Testis (tissue), 5 donors: ENCODE measurements around the gene MMP1. TPM values are rescaled to one million over a fixed set of nuclear protein-coding genes. Genes with fewer than 3 reads are reported as not detected.

ENCODE experiments used
- DNase-seq: peaks from one replicate; pipeline ENCODE4 v3.0.0-alpha.2; 2019
- H3K27ac ChIP-seq, 2 donors: fragments of 200-600 bp; sonication (generic); one replicate each; pipeline ENCODE4 v1.5.1; 2019
- H3K27me3 ChIP-seq: fragments of 200-600 bp; sonication (generic); one replicate; pipeline ENCODE4 v1.5.1; 2019
- H3K36me3 ChIP-seq: fragments of 200-600 bp; sonication (generic); one replicate; pipeline ENCODE4 v1.5.1; 2017; ENCODE audit warnings: low read depth; ENCODE audit errors: missing control alignments
- H3K4me1 ChIP-seq: fragments of 200-600 bp; sonication (generic); one replicate; pipeline ENCODE4 v1.5.1; 2019
- H3K4me3 ChIP-seq, 2 donors: fragments of 200-600 bp; sonication (generic); one replicate each; pipeline ENCODE4 v1.5.1; 2017 to 2019
- H3K9me3 ChIP-seq: fragments of 200-600 bp; sonication (generic); one replicate; pipeline ENCODE4 v1.5.1; 2017
- POLR2A ChIP-seq: fragments of 450-650 bp; IDR thresholded peaks from one replicate; pipeline ENCODE4 v1.6.1; 2017; ENCODE audit warnings: antibody characterized with exemption, mild to moderate bottlenecking, moderate library complexity
- WGBS, 2 donors: methylation state at CpG; one replicate each; pipeline ENCODE4 v1.1.5; 2018; 5-methylcytosine and 5-hydroxymethylcytosine counted together
- intact Hi-C: fragments of 100-400 bp; cut with DNase I; formaldehyde crosslinking; loops from one replicate; pipeline ENCODE4 v1.15.1; 2023; ENCODE audit warnings: low total_unique reads
- long read RNA-seq, 2 donors: transcript quantifications; one replicate each; lab custom pipeline, GENCODE V29; 2026
- polyA plus RNA-seq: library from polyadenylated mRNA; stranded (reverse); fragments of 350-450 nt; fragmentation: Illumina TruSeq; extraction: RNeasy Lipid Tissue Mini Kit (QIAGEN cat#74804); gene quantifications from one replicate; pipeline ENCODE4 v1.2.3, GENCODE V29; 2014; ENCODE audit warnings: low read depth, low replicate concordance; ENCODE audit not compliant: insufficient read depth
- total RNA-seq, 2 donors: library from RNA; depleted of rRNA; stranded (reverse); fragments of >200 nt; gene quantifications; one replicate each; pipeline ENCODE4 v1.2.3, GENCODE V29; 2016
- TF ChIP-seq, protein P1 (sequence below), 3 experiments: fragments of 450-650 bp in 2 of 3; fragments of 200-600 bp in 1 of 3; sonication (generic) in 1 of 3; IDR thresholded peaks; one replicate each; pipeline ENCODE4 v1.5.1; 2016 to 2019; ENCODE audit warnings: antibody characterized with exemption in 3 of 3, mild to moderate bottlenecking in 2 of 3, moderate library complexity in 1 of 3

MMP1 gene
- under 1 TPM in 1 of 2 donors, not detected in 1; 0.31 TPM for total RNA-seq
- 0.21 TPM for polyA plus RNA-seq
- long read RNA-seq, donor 1, result 0 reads
- long read RNA-seq, donor 2, result 0 reads

DNA sequence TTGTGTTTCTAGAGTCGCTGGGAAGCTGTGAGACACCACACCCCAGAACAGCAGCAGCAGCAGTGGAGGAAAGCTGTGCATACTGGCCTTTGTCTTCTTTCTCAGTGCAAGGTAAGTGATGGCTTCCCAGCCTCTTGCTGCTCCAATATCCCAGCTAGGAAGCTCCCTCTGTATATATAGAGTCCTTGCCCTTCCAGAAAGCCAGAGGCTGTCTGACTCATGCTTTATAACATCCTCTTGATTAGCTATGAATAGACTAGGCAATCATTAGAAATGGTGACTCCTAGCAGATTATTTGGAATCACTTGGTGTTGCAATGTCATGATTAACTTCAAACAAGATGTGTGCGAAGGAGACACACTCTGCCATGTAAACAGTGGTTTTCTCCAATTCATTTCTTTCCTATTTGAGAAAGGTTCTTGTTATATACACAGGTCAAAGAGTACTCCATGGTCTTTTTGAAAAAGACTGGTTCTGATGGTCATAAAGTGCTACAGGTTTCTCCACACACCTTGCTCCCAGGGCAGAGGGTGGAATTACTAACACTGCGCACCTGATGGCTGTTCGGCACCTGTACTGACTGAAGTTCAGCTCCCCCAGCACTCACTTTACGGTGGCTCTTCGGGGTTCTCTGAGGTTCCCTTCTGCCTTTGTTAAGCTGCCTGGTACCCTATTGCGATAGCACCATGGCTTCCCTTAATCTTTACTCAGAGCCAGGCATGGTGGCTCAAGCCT is at the start of gene MMP1:
Gene MMP1, minus strand, starts transcription at position 149 of the 735 bp plus-strand sequence. Its CDS starts 68 bp downstream, at position 81.
- no peaks in the 10 kb centered on the region for H3K27me3 ChIP-seq
- H3K4me3 ChIP-seq, result no peak within 1 kb of the TSS
- DNase-seq, result no peak
- no peaks in the 10 kb centered on the region for H3K4me1 ChIP-seq
- intact Hi-C loops, result no loop called here
- no peak within 1 kb of the TSS for H3K27ac ChIP-seq
- WGBS, 2 donors, result 89 to 94% methylated on average over 7 of the region's 7 CpGs
- no peaks in the 10 kb centered on the region for H3K36me3 ChIP-seq
- no peaks in the 10 kb centered on the region for H3K9me3 ChIP-seq
- TF ChIP-seq, protein P1, sequence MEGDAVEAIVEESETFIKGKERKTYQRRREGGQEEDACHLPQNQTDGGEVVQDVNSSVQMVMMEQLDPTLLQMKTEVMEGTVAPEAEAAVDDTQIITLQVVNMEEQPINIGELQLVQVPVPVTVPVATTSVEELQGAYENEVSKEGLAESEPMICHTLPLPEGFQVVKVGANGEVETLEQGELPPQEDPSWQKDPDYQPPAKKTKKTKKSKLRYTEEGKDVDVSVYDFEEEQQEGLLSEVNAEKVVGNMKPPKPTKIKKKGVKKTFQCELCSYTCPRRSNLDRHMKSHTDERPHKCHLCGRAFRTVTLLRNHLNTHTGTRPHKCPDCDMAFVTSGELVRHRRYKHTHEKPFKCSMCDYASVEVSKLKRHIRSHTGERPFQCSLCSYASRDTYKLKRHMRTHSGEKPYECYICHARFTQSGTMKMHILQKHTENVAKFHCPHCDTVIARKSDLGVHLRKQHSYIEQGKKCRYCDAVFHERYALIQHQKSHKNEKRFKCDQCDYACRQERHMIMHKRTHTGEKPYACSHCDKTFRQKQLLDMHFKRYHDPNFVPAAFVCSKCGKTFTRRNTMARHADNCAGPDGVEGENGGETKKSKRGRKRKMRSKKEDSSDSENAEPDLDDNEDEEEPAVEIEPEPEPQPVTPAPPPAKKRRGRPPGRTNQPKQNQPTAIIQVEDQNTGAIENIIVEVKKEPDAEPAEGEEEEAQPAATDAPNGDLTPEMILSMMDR (IDR thresholded peaks at IDR 0.05), result no peak
- TF ChIP-seq POLR2A, result no peak

DNA sequence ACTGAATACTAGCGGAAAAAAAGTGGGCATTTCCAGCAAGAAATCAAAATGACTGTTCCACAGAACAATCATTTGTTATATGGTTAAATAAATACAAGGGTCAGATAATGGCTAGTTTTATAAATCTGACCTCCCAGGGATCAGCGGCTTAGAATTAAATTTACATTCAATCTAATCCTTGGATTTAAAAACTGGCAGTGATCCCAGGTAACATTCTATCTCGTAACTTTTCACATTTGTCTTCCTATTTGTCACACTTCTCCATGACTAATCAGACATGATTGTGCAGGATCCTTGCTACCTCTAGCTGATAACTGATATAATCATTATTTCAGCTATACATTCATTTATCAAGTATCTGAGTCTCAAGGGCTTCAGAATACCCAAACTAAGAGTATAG is 48.3 kb upstream of the MMP1 start:
- 74 to 83% methylated on average over 3 of the region's 3 CpGs for WGBS, 2 donors
- Histone ChIP-seq H3K9me3 (no peaks in the 10 kb centered on the region), H3K36me3 (no peaks in the 10 kb centered on the region), H3K27me3 (no peaks in the 10 kb centered on the region), H3K4me1 (no peaks in the 10 kb centered on the region), H3K4me3 (no peak overlapping the region), H3K27ac (no peak overlapping the region)
- intact Hi-C loops, result no loop called here
- no peak for DNase-seq
- no peak for TF ChIP-seq POLR2A
- TF ChIP-seq, protein P1 (IDR thresholded peaks at IDR 0.05), result no peak

DNA sequence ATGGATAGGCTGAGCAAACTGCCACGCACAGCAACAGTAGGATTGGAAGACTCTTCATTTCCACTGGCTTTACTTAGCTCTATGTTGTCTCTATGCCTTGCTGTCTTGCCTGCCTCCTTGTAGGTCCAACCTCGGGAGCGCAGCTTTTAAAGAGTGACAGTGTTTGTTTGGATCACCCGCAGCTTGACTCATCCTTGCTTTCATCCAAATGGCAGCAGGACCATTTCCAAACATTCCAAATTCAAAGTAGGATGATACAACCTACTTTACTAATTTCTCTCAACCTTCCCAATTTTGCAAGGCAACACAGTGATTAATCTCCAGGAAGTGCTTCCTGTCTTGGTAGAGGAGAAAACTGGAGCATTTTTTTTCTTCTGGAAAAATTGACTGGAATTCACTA is 45.5 kb upstream of the MMP1 start, which contains the start of gene MMP3:
Gene MMP3, minus strand, starts transcription at position 121 of the 400 bp plus-strand sequence. Its CDS starts 63 bp downstream, at position 58.
- no peaks in the 10 kb centered on the region for H3K4me1 ChIP-seq
- H3K9me3 ChIP-seq, result no peaks in the 10 kb centered on the region
- no peaks in the 10 kb centered on the region for H3K27me3 ChIP-seq
- H3K27ac ChIP-seq, result no peak within 1 kb of the TSS
- intact Hi-C loops, result no loop called here
- TF ChIP-seq, protein P1 (IDR thresholded peaks at IDR 0.05), result no peak
- TF ChIP-seq POLR2A, result no peak
- 82 to 90% methylated on average over 4 of the region's 4 CpGs for WGBS, 2 donors
- no peaks in the 10 kb centered on the region for H3K36me3 ChIP-seq
- DNase-seq, result no peak
- no peak within 1 kb of the TSS for H3K4me3 ChIP-seq

DNA sequence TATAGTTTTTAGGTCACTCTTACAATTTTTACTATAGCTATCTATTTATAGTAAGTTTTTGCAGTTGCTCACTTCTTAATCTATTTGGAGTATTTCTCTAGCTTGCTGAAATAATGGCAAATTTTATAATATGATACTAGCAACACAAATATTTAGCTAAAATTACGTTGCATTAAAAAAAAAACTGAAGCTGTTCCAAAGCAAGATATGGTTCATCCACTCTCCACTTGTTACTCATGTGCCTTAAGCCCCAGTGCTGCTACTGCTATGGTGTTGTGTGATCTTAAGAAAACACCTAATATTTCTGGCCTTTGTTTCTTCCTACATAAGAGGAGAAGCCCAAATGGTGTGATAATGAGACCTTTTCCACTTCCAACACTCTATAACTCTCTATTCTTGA is 45.0 kb upstream of the MMP1 start:
- no peaks in the 10 kb centered on the region for H3K27me3 ChIP-seq
- no peak overlapping the region for H3K27ac ChIP-seq
- no peaks in the 10 kb centered on the region for H3K9me3 ChIP-seq
- TF ChIP-seq, protein P1 (IDR thresholded peaks at IDR 0.05), result no peak
- no peak for TF ChIP-seq POLR2A
- H3K4me1 ChIP-seq, result no peaks in the 10 kb centered on the region
- H3K4me3 ChIP-seq, result no peak overlapping the region
- 40 to 65% methylated on average over 1 of the region's 1 CpG for WGBS, 2 donors
- intact Hi-C loops, result no loop called here
- no peaks in the 10 kb centered on the region for H3K36me3 ChIP-seq
- no peak for DNase-seq

DNA sequence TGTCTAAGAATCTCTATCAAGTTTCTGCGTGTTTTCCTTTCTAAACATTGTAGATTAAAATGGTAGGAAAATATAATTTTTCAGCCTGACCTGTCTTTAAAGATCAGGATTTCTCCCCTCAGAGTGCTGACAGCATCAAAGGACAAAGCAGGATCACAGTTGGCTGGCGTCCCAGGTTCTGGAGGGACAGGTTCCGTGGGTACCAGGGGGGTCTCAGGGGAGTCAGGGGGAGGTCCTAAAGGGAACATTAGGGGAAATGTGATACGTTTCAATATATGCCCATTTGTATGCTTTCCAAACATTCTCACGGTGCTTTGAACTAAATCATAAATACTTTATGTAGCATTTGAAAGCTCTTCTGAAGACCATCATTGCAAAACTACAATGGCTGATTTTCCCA is 42.1 kb upstream of the MMP1 start:
- H3K9me3 ChIP-seq, result no peaks in the 10 kb centered on the region
- H3K27ac ChIP-seq, result no peak overlapping the region
- intact Hi-C loops, result no loop called here
- no peaks in the 10 kb centered on the region for H3K27me3 ChIP-seq
- H3K4me1 ChIP-seq, result no peaks in the 10 kb centered on the region
- DNase-seq, result no peak
- TF ChIP-seq, protein P1 (IDR thresholded peaks at IDR 0.05), result no peak
- no peak for TF ChIP-seq POLR2A
- no peaks in the 10 kb centered on the region for H3K36me3 ChIP-seq
- WGBS, 2 donors, result 60 to 66% methylated on average over 5 of the region's 5 CpGs
- H3K4me3 ChIP-seq, result no peak overlapping the region
